HepG2 (cell line): ENCODE results near the gene PROX2. TPM values are rescaled to one million over a fixed set of nuclear protein-coding genes. Genes with fewer than 3 reads are reported as not detected.

ENCODE experiments used
- ATAC-seq: fragments of 200-7000 bp; cut with Tn5 transposase; 3 replicates; pipeline ENCODE4 v1.9.1; 2020; ENCODE audit warnings: mild to moderate bottlenecking, moderate library complexity
- BruUV-seq: library from RNA; stranded (reverse); fragments of 400-500 nt; replicated peaks from 2 replicates; lab custom pipeline; 2021; lab: Mats Ljungman, UMichigan
- CTCF ChIA-PET: fragments of 300-600 bp; formaldehyde crosslinking; extraction: SDS; loops from one replicate; lab custom pipeline; 2021; ENCODE audit warnings: low total read pairs, inconsistent platforms, low intra/inter-chr PET ratio; lab: Yijun Ruan, JAX
- POLR2A ChIA-PET: fragments of 350-600 bp; sonication (Branson Sonifier 250); formaldehyde crosslinking; loops from one replicate; lab custom pipeline; 2020; ENCODE audit warnings: antibody characterized with exemption, inconsistent platforms; lab: Yijun Ruan, JAX
- DNase-seq: peaks from one replicate; pipeline ENCODE4 v3.0.0-alpha.2; 2015; ENCODE audit warnings: low spot score
- FAIRE-seq: peaks from 3 replicates; lab custom pipeline; 2011; peaks lifted over from hg19 to GRCh38; lab: Jason Lieb, UNC
- H2AFZ ChIP-seq: one replicate; pipeline ENCODE4 v1.6.1; 2011; ENCODE audit warnings: low read length, inconsistent platforms
- H3K27ac ChIP-seq: fragments of 300-600 bp; 3 replicates; pipeline ENCODE4 v1.8.0; 2011; ENCODE audit warnings: mixed run types, mild to moderate bottlenecking, mixed read lengths, low read length, inconsistent platforms; ENCODE audit not compliant: insufficient read depth; ENCODE audit errors: extremely low read length
- H3K27me3 ChIP-seq, 2 experiments: fragments of 200-600 bp in 1 of 2; 2 replicates in 1 of 2; 3 replicates in 1 of 2; pipeline versions ENCODE4 v1.6.0 to v1.8.0; 2011; ENCODE audit warnings: low read length in 2 of 2, mild to moderate bottlenecking in 2 of 2, moderate library complexity in 2 of 2, inconsistent platforms in 1 of 2; ENCODE audit not compliant: insufficient read depth in 2 of 2, control insufficient read depth in 1 of 2
- H3K36me3 ChIP-seq, 2 experiments: fragments of 200-600 bp in 1 of 2; replicated peaks in 1 of 2; 2 replicates in 1 of 2; 3 replicates in 1 of 2; pipeline versions ENCODE4 v1.5.1 to v1.8.0; 2011; ENCODE audit warnings: low read length in 2 of 2, inconsistent platforms in 1 of 2; ENCODE audit not compliant: insufficient read depth in 2 of 2, control insufficient read depth in 1 of 2
- H3K4me1 ChIP-seq: 2 replicates; pipeline ENCODE4 v1.5.1; 2012; ENCODE audit warnings: low read length, inconsistent platforms; ENCODE audit not compliant: insufficient read depth
- H3K4me2 ChIP-seq: 2 replicates; pipeline ENCODE4 v1.6.0; 2011; ENCODE audit warnings: low read depth, low read length, inconsistent platforms
- H3K4me3 ChIP-seq, 3 experiments: fragments of 200-600 bp in 1 of 3; sonication (generic), shearing (Covaris generic) in 1 of 3; replicated peaks in 1 of 3; 2 replicates each; pipeline ENCODE4 v1.5.1; 2011 to 2016; ENCODE audit warnings: low read length in 3 of 3, inconsistent platforms in 2 of 3, low read depth in 2 of 3, mild to moderate bottlenecking in 2 of 3, control low read depth in 1 of 3, mixed read lengths in 1 of 3; ENCODE audit not compliant: insufficient read depth in 1 of 3
- H3K79me2 ChIP-seq: one replicate; pipeline ENCODE4 v1.6.1; 2011; ENCODE audit warnings: low read length, inconsistent platforms; ENCODE audit not compliant: insufficient read depth
- H3K9ac ChIP-seq: 2 replicates; pipeline ENCODE4 v1.6.0; 2011; ENCODE audit warnings: mild to moderate bottlenecking, low read depth, low read length, inconsistent platforms; ENCODE audit not compliant: insufficient read depth
- H3K9me3 ChIP-seq: 2 replicates; pipeline ENCODE4 v1.5.1; 2012; ENCODE audit warnings: mild to moderate bottlenecking, low read length
- H4K20me1 ChIP-seq: 2 replicates; pipeline ENCODE4 v1.6.0; 2011; ENCODE audit warnings: inconsistent platforms, mild to moderate bottlenecking, low read length, moderate library complexity; ENCODE audit not compliant: insufficient read depth
- ATF7 ChIP-seq, 2 experiments: fragments of 450-650 bp in 1 of 2; sonication (generic) in 1 of 2; formaldehyde crosslinking in 1 of 2; IDR thresholded peaks; 2 replicates each; pipeline versions ENCODE4 v1.4.0 to v1.6.1; 2016 to 2020; ENCODE audit warnings: antibody characterized with exemption in 1 of 2, mild to moderate bottlenecking in 1 of 2, missing genetic modification reagents in 1 of 2
- GMEB2 ChIP-seq: IDR thresholded peaks from 2 replicates; pipeline ENCODE4 v1.6.1; 2016; ENCODE audit warnings: missing biosample characterization, missing genetic modification reagents, low read depth
- HMGA1 ChIP-seq: sonication (generic); formaldehyde crosslinking; conservative IDR thresholded peaks from 2 replicates; pipeline ENCODE4 v1.4.0; 2020; ENCODE audit warnings: missing genetic modification reagents
- PLSCR1 ChIP-seq: sonication (generic); formaldehyde crosslinking; IDR thresholded peaks from 2 replicates; pipeline ENCODE4 v1.5.0; 2020; ENCODE audit warnings: missing genetic modification reagents, mild to moderate bottlenecking, borderline replicate concordance
- POLR2A ChIP-seq, 2 experiments: IDR thresholded peaks; 2 replicates each; pipeline ENCODE4 v1.6.1; 2011; ENCODE audit warnings: low read depth in 2 of 2, low read length in 2 of 2, mild to moderate bottlenecking in 1 of 2, moderate library complexity in 1 of 2; ENCODE audit not compliant: insufficient read depth in 1 of 2
- POLR2G ChIP-seq: fragments of 200-400 bp; formaldehyde crosslinking; IDR thresholded peaks from 2 replicates; pipeline ENCODE4 v1.6.1; 2018; ENCODE audit warnings: mild to moderate bottlenecking, low read depth, low read length, moderate library complexity
- RBM22 ChIP-seq: fragments of 200-400 bp; formaldehyde crosslinking; optimal IDR thresholded peaks from 2 replicates; pipeline ENCODE3; 2017; ENCODE audit warnings: mild to moderate bottlenecking, low read length, moderate library complexity
- SRSF9 ChIP-seq: fragments of 200-400 bp; formaldehyde crosslinking; IDR thresholded peaks from 2 replicates; pipeline ENCODE4 v1.6.1; 2018; ENCODE audit warnings: borderline replicate concordance, mild to moderate bottlenecking, low read depth, low read length; ENCODE audit not compliant: insufficient read depth, poor library complexity, severe bottlenecking
- ZBED4 ChIP-seq: sonication (generic); formaldehyde crosslinking; IDR thresholded peaks from 2 replicates; pipeline ENCODE4 v1.4.0; 2020; ENCODE audit warnings: missing genetic modification reagents, borderline replicate concordance
- ZNF160 ChIP-seq: sonication (generic); formaldehyde crosslinking; IDR thresholded peaks from 2 replicates; pipeline ENCODE4 v1.8.0; 2022; ENCODE audit warnings: mild to moderate bottlenecking, inconsistent platforms, missing genetic modification reagents
- ZNF496 ChIP-seq: sonication (generic); formaldehyde crosslinking; IDR thresholded peaks from 2 replicates; pipeline ENCODE4 v1.8.1; 2023; ENCODE audit warnings: mild to moderate bottlenecking, moderate library complexity, missing genetic modification reagents; ENCODE audit not compliant: insufficient replicate concordance
- ZNF543 ChIP-seq: sonication (generic); formaldehyde crosslinking; IDR thresholded peaks from 2 replicates; pipeline ENCODE4 v1.4.0; 2020; ENCODE audit warnings: mild to moderate bottlenecking, missing genetic modification reagents
- ZNF7 ChIP-seq: IDR thresholded peaks from 2 replicates; pipeline ENCODE4 v1.6.1; 2016; ENCODE audit warnings: missing biosample characterization, missing genetic modification reagents
- ZSCAN9 ChIP-seq: IDR thresholded peaks from 2 replicates; pipeline ENCODE4 v1.6.1; 2016; ENCODE audit warnings: borderline replicate concordance
- WGBS: methylation state at CpG from one replicate; pipeline ENCODE4 v1.1.6; 2017; ENCODE audit warnings: low lambda C conversion rate; 5-methylcytosine and 5-hydroxymethylcytosine counted together
- in situ Hi-C: cut with HindIII; loops from 2 replicates; pipeline ENCODE4 v1.10.0; 2017; ENCODE audit warnings: low pct_unique_long_range_greater_than_20kb; ENCODE audit not compliant: extremely low pct_ligation_motif_present
- intact Hi-C: fragments of 100-400 bp; cut with micrococcal nuclease; formaldehyde crosslinking; loops from one replicate; pipeline ENCODE4 v1.10.0; 2022; ENCODE audit not compliant: unreplicated experiment
- polyA plus RNA-seq, 8 experiments: library from polyadenylated mRNA; depleted of rRNA in 3 of 8; stranded (reverse) in 7 of 8; unstranded in 1 of 8; fragments of >200 nt; fragmentation: Illumina TruSeq in 4 of 8; extraction: Trizol in 4 of 8; gene quantifications; 2 replicates each; pipeline versions ENCODE4 v1.2.1 to v1.2.3, GENCODE V29; 2011 to 2016; ENCODE audit warnings: low read depth in 4 of 8, missing spikeins in 1 of 8, mixed read lengths in 1 of 8; ENCODE audit not compliant: insufficient read depth in 1 of 8
- total RNA-seq, 5 experiments: library from RNA; depleted of rRNA; stranded (reverse); fragments of >200 nt; fragmentation: Illumina TruSeq; extraction: Trizol; gene quantifications; 2 replicates each; pipeline ENCODE4 v1.2.3, GENCODE V29; 2016; ENCODE audit warnings: low read depth in 1 of 5

The PROX2 gene
- total and polyA plus RNA-seq, 2 of the 13 experiments (the other 11 are each of a cell fraction or from before 2014, with no cell fraction given): not detected

- Histone ChIP-seq H3K79me2 (no peaks in the 10 kb centered on the region), H2AFZ (no peak overlapping the region), H3K4me3 (no peak overlapping the region), H3K36me3 (peaks cover 30 to 48% of the 10 kb centered on the region in 2 experiments), H3K4me2 (no peak overlapping the region), H3K9ac (no peak overlapping the region), H3K27me3 (no peaks in the 10 kb centered on the region), H4K20me1 (peaks cover 1% of the 10 kb centered on the region; the same call in 1 of the 2 replicates), H3K27ac (no peak overlapping the region), H3K4me1 (peaks cover 20% of the 10 kb centered on the region), H3K9me3 (no peaks in the 10 kb centered on the region)
- DNase-seq (no peak), FAIRE-seq (no peak), ATAC-seq (no peak)
- WGBS: 99% methylated on average over 9 of the region's 10 CpGs
- TF ChIP-seq ZSCAN9 (CRISPR knock-in tag) (no peak), ZNF160 (no peak), ZNF496 (CRISPR knock-in tag) (no peak), ZNF7 (no peak), HMGA1 (CRISPR knock-in tag) (no peak), RBM22 (peak; percentile 64), POLR2G (peak; percentile 46; the same call in 1 of the 2 replicates), SRSF9 (no peak), POLR2A (IDR thresholded peaks at IDR 0.05; ENCODE audit: insufficient read depth in 1 of 2, low read depth in 2 of 2, low read length in 2 of 2) (peak in 1 of 2 experiments; percentile 12; a peak in 1 of 4 replicates), PLSCR1 (CRISPR knock-in tag) (no peak), ATF7 (IDR thresholded peaks at IDR 0.05) (peak; percentile 32), ATF7 (CRISPR knock-in tag; IDR thresholded peaks at IDR 0.05) (no peak), GMEB2 (CRISPR knock-in tag) (no peak), ZBED4 (CRISPR knock-in tag) (no peak), ZNF543 (CRISPR knock-in tag) (no peak)
- ChIA-PET POLR2A (no interaction called here), CTCF (no interaction called here)
- BruUV-seq: TSS peak; percentile 38
- intact Hi-C loops (no loop called here), in situ Hi-C loops (no loop called here)
These were observed 27.2 kb upstream of the PROX2 start for GRCh38 chr14:74902941-74903705.
